B cell (primary cell): Measurements from ENCODE around the gene CATSPERZ. TPM values are rescaled to one million over a fixed set of nuclear protein-coding genes. Genes with fewer than 3 reads are reported as not detected.

Experiments
- ATAC-seq: fragments of 200-7000 bp; cut with Tn5 transposase; one replicate; pipeline ENCODE4 v1.10.0; 2021; ENCODE audit warnings: low read depth, mild to moderate bottlenecking, moderate number of reproducible peaks, moderate library complexity
- CTCF ChIA-PET: fragments of 350-600 bp; sonication (Branson Sonifier 250); formaldehyde crosslinking; loops from one replicate; lab custom pipeline; 2021; ENCODE audit warnings: antibody characterized with exemption, inconsistent platforms; lab: Charles Lee
- POLR2A ChIA-PET: fragments of 350-600 bp; sonication (Branson Sonifier 250); formaldehyde crosslinking; loops from one replicate; lab custom pipeline; 2021; ENCODE audit warnings: antibody characterized with exemption; lab: Charles Lee
- DNase-seq: peaks from one replicate; pipeline ENCODE4 v3.0.0; 2013
- H2AFZ ChIP-seq: 2 replicates; pipeline ENCODE4 v1.6.1; 2012; ENCODE audit warnings: mild to moderate bottlenecking, low read depth, low read length; ENCODE audit not compliant: insufficient read depth, poor library complexity, severe bottlenecking
- H3K27ac ChIP-seq, 2 donors: 1 replicate in 1 of 2; 2 replicates in 1 of 2; pipeline ENCODE4 v1.5.1; 2012 to 2013; ENCODE audit warnings: low read length in 2 of 2, mild to moderate bottlenecking in 2 of 2, moderate library complexity in 1 of 2
- H3K27me3 ChIP-seq, 4 experiments: fragments of 200-600 bp in 1 of 4; sonication (generic) in 1 of 4; replicated peaks in 1 of 4; 1 replicate in 2 of 4; 2 replicates in 2 of 4; pipeline versions ENCODE4 v1.6.1 to v1.7.0; 2013 to 2016; ENCODE audit warnings: low read length in 3 of 4, mild to moderate bottlenecking in 2 of 4, mixed read lengths in 1 of 4, moderate library complexity in 1 of 4; ENCODE audit not compliant: insufficient read depth in 4 of 4, control insufficient read depth in 3 of 4; ENCODE audit errors: control extremely low read depth in 1 of 4
- H3K36me3 ChIP-seq, 2 experiments: replicated peaks in 1 of 2; 1 replicate in 1 of 2; 2 replicates in 1 of 2; pipeline versions ENCODE4 v1.6.1 to v1.7.1; 2013; ENCODE audit warnings: low read length in 1 of 2; ENCODE audit not compliant: insufficient read depth in 2 of 2, control insufficient read depth in 1 of 2; ENCODE audit errors: control extremely low read depth in 1 of 2, extremely low read depth in 1 of 2
- H3K4me1 ChIP-seq, 2 donors: fragments of 200-600 bp in 1 of 2; sonication (generic) in 1 of 2; 1 replicate in 1 of 2; 2 replicates in 1 of 2; pipeline versions ENCODE4 v1.5.1 to v1.6.1; 2013 to 2017; ENCODE audit warnings: low read length in 2 of 2; ENCODE audit not compliant: control insufficient read depth in 2 of 2, insufficient read depth in 2 of 2
- H3K4me2 ChIP-seq: replicated peaks from 2 replicates; pipeline ENCODE3; 2012; ENCODE audit warnings: mild to moderate bottlenecking, low read depth, low read length; ENCODE audit not compliant: poor library complexity, severe bottlenecking
- H3K4me3 ChIP-seq, 5 experiments: fragments of 200-600 bp in 1 of 5; sonication (generic) in 1 of 5; 1 replicate in 3 of 5; 2 replicates in 2 of 5; pipeline versions ENCODE4 v1.5.1 to v1.7.0; 2011 to 2016; ENCODE audit warnings: low read length in 4 of 5, mild to moderate bottlenecking in 4 of 5, low read depth in 2 of 5, control low read depth in 1 of 5, moderate library complexity in 1 of 5; ENCODE audit not compliant: insufficient read depth in 1 of 5; ENCODE audit errors: control extremely low read depth in 1 of 5, extremely low read depth in 1 of 5
- H3K79me2 ChIP-seq: fragments of 200-600 bp; sonication (generic); one replicate; pipeline ENCODE4 v1.6.0; 2016; ENCODE audit warnings: low read length; ENCODE audit not compliant: control insufficient read depth, insufficient read depth
- H3K9ac ChIP-seq: fragments of 200-600 bp; sonication (generic); 2 replicates; pipeline ENCODE4 v1.6.1; 2017; ENCODE audit warnings: mild to moderate bottlenecking, low read length, moderate library complexity
- H3K9me3 ChIP-seq, 3 donors: one replicate each; pipeline versions ENCODE4 v1.6.1 to v1.7.1; 2013; ENCODE audit warnings: low read length in 2 of 3; ENCODE audit not compliant: control insufficient read depth in 2 of 3, insufficient read depth in 1 of 3; ENCODE audit errors: control extremely low read depth in 1 of 3
- H4K20me1 ChIP-seq: 2 replicates; pipeline ENCODE4 v1.6.0; 2012; ENCODE audit warnings: mild to moderate bottlenecking, low read length; ENCODE audit not compliant: insufficient read depth, control insufficient read depth, poor library complexity, severe bottlenecking
- H3K27ac Mint-ChIP-seq: one replicate; pipeline ENCODE4 v1.8.0; 2021; ENCODE audit warnings: mixed read lengths
- H3K27me3 Mint-ChIP-seq: one replicate; pipeline ENCODE4 v1.8.0; 2021; ENCODE audit warnings: mixed read lengths
- H3K4me1 Mint-ChIP-seq: one replicate; pipeline ENCODE4 v1.8.0; 2021; ENCODE audit warnings: mixed read lengths
- H3K4me3 Mint-ChIP-seq: one replicate; pipeline ENCODE4 v1.8.0; 2021; ENCODE audit warnings: mixed read lengths
- H3K9me3 Mint-ChIP-seq: one replicate; pipeline ENCODE4 v1.8.0; 2022; ENCODE audit warnings: mixed read lengths; ENCODE audit not compliant: insufficient read depth
- EZH2 ChIP-seq: IDR thresholded peaks from 2 replicates; pipeline ENCODE4 v1.6.1; 2012; ENCODE audit warnings: borderline replicate concordance, low read depth, mild to moderate bottlenecking, moderate library complexity, low read length; ENCODE audit not compliant: insufficient read depth, poor library complexity, severe bottlenecking
- WGBS: methylation state at CpG from one replicate; pipeline ENCODE4 v1.1.5; 2013; ENCODE audit warnings: missing lambda C conversion rate; ENCODE audit not compliant: insufficient coverage; 5-methylcytosine and 5-hydroxymethylcytosine counted together
- intact Hi-C: fragments of 100-400 bp; cut with micrococcal nuclease; formaldehyde crosslinking; loops from one replicate; pipeline ENCODE4 v1.10.0; 2022
- polyA plus RNA-seq: library from polyadenylated mRNA; depleted of rRNA; stranded (reverse); fragments of >200 nt; gene quantifications from 2 replicates; pipeline ENCODE4 v1.2.3, GENCODE V29; 2012
- total RNA-seq, 2 donors: library from RNA; stranded (reverse); fragments of 120-200 nt in 1 of 2; gene quantifications; 1 replicate in 1 of 2; 2 replicates in 1 of 2; pipeline versions ENCODE4 v1.2.3 to v1.2.4, GENCODE V29; 2013 to 2022
- TF ChIP-seq, protein P1 (sequence below): fragments of 200-600 bp; IDR thresholded peaks from one replicate; pipeline ENCODE4 v1.8.0; 2022; ENCODE audit warnings: antibody characterized with exemption, mild to moderate bottlenecking

Gene CATSPERZ
- total and polyA plus RNA-seq, 2 donors (not counting 1 experiment from before 2014, with no cell fraction given), result 0.39 TPM; not detected in 1

- Histone ChIP-seq H4K20me1 (no peaks in the 10 kb centered on the region), H3K27me3 (no peaks in the 10 kb centered on the region), H3K4me3 (peak overlapping the region; percentile 79 to 96 (median 87)), H2AFZ (peak overlapping the region; percentile 75), H3K9me3 (peaks cover 0 to 3% (median 0%) of the 10 kb centered on the region in 3 donors), H3K79me2 (no peaks in the 10 kb centered on the region), H3K36me3 (no peaks in the 10 kb centered on the region), H3K27ac (peak overlapping the region; percentile 89 to 91), H3K9ac (peak overlapping the region; percentile 76), H3K4me1 (peaks cover 14 to 29% of the 10 kb centered on the region in 2 donors), H3K4me2 (peak overlapping the region; percentile 92)
- peak overlapping the region; percentile 100 for H3K4me3 Mint-ChIP-seq
- ChIA-PET POLR2A (interaction anchor here (0.6 to 4.6 kb wide), 19 partner anchors 14 to 1623 kb away, joined by 3 to 67 read pairs (median 4); partner anchors contain the start of genes BAD, CCDC88B, FERMT3 and FKBP2), CTCF (interaction anchor here (1.0 to 5.7 kb wide), 9 partner anchors 11 to 419 kb away, joined by 3 to 73 read pairs (median 11); partner anchors contain the start of genes BAD, CATSPERZ, ESRRA and FERMT3)
- TF ChIP-seq EZH2, result no peak
- TF ChIP-seq, protein P1, sequence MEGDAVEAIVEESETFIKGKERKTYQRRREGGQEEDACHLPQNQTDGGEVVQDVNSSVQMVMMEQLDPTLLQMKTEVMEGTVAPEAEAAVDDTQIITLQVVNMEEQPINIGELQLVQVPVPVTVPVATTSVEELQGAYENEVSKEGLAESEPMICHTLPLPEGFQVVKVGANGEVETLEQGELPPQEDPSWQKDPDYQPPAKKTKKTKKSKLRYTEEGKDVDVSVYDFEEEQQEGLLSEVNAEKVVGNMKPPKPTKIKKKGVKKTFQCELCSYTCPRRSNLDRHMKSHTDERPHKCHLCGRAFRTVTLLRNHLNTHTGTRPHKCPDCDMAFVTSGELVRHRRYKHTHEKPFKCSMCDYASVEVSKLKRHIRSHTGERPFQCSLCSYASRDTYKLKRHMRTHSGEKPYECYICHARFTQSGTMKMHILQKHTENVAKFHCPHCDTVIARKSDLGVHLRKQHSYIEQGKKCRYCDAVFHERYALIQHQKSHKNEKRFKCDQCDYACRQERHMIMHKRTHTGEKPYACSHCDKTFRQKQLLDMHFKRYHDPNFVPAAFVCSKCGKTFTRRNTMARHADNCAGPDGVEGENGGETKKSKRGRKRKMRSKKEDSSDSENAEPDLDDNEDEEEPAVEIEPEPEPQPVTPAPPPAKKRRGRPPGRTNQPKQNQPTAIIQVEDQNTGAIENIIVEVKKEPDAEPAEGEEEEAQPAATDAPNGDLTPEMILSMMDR, result peak; percentile 37
- ATAC-seq, result peak; percentile 73
- no peaks in the 10 kb centered on the region for H3K9me3 Mint-ChIP-seq
- peaks cover 19% of the 10 kb centered on the region for H3K4me1 Mint-ChIP-seq
- peak; percentile 99 for DNase-seq
- WGBS, result under 1% methylated on average over 58 of the region's 58 CpGs
- intact Hi-C loops, result loop anchor here (1.0 kb wide), 9 partner anchors 16 to 84 kb away; partner anchors contain the start of genes DNAJC4, FKBP2, GPR137 and NUDT22
- H3K27me3 Mint-ChIP-seq, result no peaks in the 10 kb centered on the region
- peak overlapping the region; percentile 99 for H3K27ac Mint-ChIP-seq
Observed at GRCh38 chr11:64269540-64270220, 30.5 kb upstream of the CATSPERZ start.
